Spleen (tissue), 7 donors: ENCODE results near the gene KCTD21.

Experiments used
- POLR2A ChIP-seq, 3 donors: fragments of 450-650 bp; IDR thresholded peaks; one replicate each; pipeline ENCODE4 v1.5.1; 2017; ENCODE audit warnings: antibody characterized with exemption in 3 of 3, mild to moderate bottlenecking in 1 of 3
- TF ChIP-seq, protein P1 (sequence below), 11 experiments: fragments of 200-600 bp in 7 of 11; fragments of 450-650 bp in 4 of 11; sonication (generic) in 4 of 11; IDR thresholded peaks in 8 of 11; conservative IDR thresholded peaks in 3 of 11; 1 replicate in 7 of 11; 2 replicates in 4 of 11; pipeline versions ENCODE4 v1.4.0 to v1.8.0; 2016 to 2021; ENCODE audit warnings: antibody characterized with exemption in 11 of 11, inconsistent platforms in 4 of 11, mild to moderate bottlenecking in 1 of 11
- donor health status: DM: no; HTN: no; CAD: no; lungs with moderate emphysema.
- donor health status: DM: no; HTN: no; CAD: no.
- donor health status: DM: no; HTN: no; CAD: no.

DNA sequence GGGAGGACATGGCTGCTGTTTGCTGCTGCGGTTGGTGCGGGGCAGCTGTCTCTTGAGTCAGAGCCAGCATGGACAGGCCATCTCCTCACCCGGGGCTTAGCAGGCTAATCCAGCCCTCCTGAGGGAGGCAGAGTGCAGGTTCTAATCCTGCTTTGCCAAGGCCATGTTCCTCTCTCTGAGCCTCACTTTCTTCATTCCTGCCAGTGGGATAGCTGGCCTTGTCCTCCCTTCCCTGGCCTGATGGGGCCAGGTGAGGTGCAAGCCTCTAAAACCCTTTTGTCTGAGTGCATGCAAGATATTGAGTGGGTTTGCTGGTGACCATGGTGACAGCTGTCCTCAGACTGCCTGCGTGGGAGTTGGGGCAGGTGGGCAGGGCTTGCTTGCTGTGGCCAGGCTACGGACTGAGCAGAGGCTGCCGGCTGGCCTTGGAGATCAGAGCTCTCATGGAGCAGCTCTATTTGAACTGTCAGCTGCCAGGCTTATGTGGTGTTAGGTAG lies 3.8 kb upstream of the KCTD21 start:
- TF ChIP-seq, protein P1, sequence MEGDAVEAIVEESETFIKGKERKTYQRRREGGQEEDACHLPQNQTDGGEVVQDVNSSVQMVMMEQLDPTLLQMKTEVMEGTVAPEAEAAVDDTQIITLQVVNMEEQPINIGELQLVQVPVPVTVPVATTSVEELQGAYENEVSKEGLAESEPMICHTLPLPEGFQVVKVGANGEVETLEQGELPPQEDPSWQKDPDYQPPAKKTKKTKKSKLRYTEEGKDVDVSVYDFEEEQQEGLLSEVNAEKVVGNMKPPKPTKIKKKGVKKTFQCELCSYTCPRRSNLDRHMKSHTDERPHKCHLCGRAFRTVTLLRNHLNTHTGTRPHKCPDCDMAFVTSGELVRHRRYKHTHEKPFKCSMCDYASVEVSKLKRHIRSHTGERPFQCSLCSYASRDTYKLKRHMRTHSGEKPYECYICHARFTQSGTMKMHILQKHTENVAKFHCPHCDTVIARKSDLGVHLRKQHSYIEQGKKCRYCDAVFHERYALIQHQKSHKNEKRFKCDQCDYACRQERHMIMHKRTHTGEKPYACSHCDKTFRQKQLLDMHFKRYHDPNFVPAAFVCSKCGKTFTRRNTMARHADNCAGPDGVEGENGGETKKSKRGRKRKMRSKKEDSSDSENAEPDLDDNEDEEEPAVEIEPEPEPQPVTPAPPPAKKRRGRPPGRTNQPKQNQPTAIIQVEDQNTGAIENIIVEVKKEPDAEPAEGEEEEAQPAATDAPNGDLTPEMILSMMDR (IDR thresholded peaks at IDR 0.05 in 8 of 11, conservative IDR thresholded peaks at IDR 0.05 in 3 of 11) = no peak
- TF ChIP-seq POLR2A (IDR thresholded peaks at IDR 0.05) = no peak
